K562 (cell line): ENCODE measurements around the gene NARF. TPM values are rescaled to one million over a fixed set of nuclear protein-coding genes. Genes with fewer than 3 reads are reported as not detected.

Experiments used
- CHD4 ChIP-seq: fragments of 200-600 bp; sonication (generic); IDR thresholded peaks from 3 replicates; pipeline ENCODE4 v1.6.1; 2012; ENCODE audit warnings: low read depth, mild to moderate bottlenecking, mixed read lengths, low read length, inconsistent platforms; ENCODE audit not compliant: insufficient read depth, insufficient replicate concordance, poor library complexity, severe bottlenecking
- COPS2 ChIP-seq: fragments of 450-650 bp; conservative IDR thresholded peaks from 2 replicates; pipeline ENCODE4 v1.6.1; 2016; ENCODE audit warnings: mild to moderate bottlenecking, moderate library complexity
- CREB1 ChIP-seq, 2 experiments: sonication (generic) in 1 of 2; formaldehyde crosslinking in 1 of 2; IDR thresholded peaks; 2 replicates each; pipeline versions ENCODE4 v1.6.1 to v1.8.0; 2012 to 2022; ENCODE audit warnings: inconsistent platforms in 1 of 2, mild to moderate bottlenecking in 1 of 2, missing genetic modification reagents in 1 of 2, moderate library complexity in 1 of 2
- DEAF1 ChIP-seq: fragments of 450-650 bp; formaldehyde crosslinking; IDR thresholded peaks from 2 replicates; pipeline ENCODE4 v1.4.0; 2020; ENCODE audit warnings: mild to moderate bottlenecking, moderate library complexity
- E2F6 ChIP-seq, 2 experiments: IDR thresholded peaks; 2 replicates each; pipeline ENCODE4 v1.6.1; 2011; ENCODE audit warnings: borderline replicate concordance in 1 of 2, control low read depth in 1 of 2, low read depth in 1 of 2, low read length in 1 of 2, mild to moderate bottlenecking in 1 of 2, mixed read lengths in 1 of 2, moderate library complexity in 1 of 2; ENCODE audit not compliant: insufficient read depth in 1 of 2, insufficient read length in 1 of 2, poor library complexity in 1 of 2, severe bottlenecking in 1 of 2; ENCODE audit errors: extremely low read depth in 1 of 2
- EGR1 ChIP-seq: fragments of 450-650 bp; conservative IDR thresholded peaks from 2 replicates; pipeline ENCODE4 v1.6.1; 2017; ENCODE audit warnings: mild to moderate bottlenecking
- ELK3 ChIP-seq: fragments of 450-650 bp; formaldehyde crosslinking; IDR thresholded peaks from 2 replicates; pipeline ENCODE4 v1.4.0; 2020; ENCODE audit warnings: mild to moderate bottlenecking
- EP400 ChIP-seq: fragments of 450-650 bp; IDR thresholded peaks from 2 replicates; pipeline ENCODE4 v1.6.1; 2017; ENCODE audit warnings: antibody characterized with exemption, mild to moderate bottlenecking, moderate library complexity
- KLF16 ChIP-seq: IDR thresholded peaks from 2 replicates; pipeline ENCODE4 v1.6.1; 2016; ENCODE audit warnings: antibody characterized with exemption
- MYBL2 ChIP-seq, 2 experiments: fragments of 450-650 bp in 1 of 2; sonication (generic) in 1 of 2; formaldehyde crosslinking in 1 of 2; IDR thresholded peaks; 2 replicates each; pipeline versions ENCODE4 v1.6.1 to v1.8.1; 2017 to 2022; ENCODE audit warnings: borderline replicate concordance in 1 of 2, inconsistent platforms in 1 of 2, low read depth in 1 of 2, mild to moderate bottlenecking in 1 of 2, missing genetic modification reagents in 1 of 2, moderate library complexity in 1 of 2
- NFIX ChIP-seq: fragments of 250-450 bp; sonication (Bioruptor Pico); IDR thresholded peaks from 2 replicates; pipeline ENCODE4 v1.4.0; 2020; ENCODE audit warnings: low read depth, mild to moderate bottlenecking, moderate library complexity
- NKRF ChIP-seq: fragments of 450-650 bp; IDR thresholded peaks from 2 replicates; pipeline ENCODE4 v1.6.1; 2016; ENCODE audit warnings: borderline replicate concordance
- NR2C2 ChIP-seq, 2 experiments: fragments of 200-800 bp in 1 of 2; sonication (Bioruptor generic) in 1 of 2; sonication (generic) in 1 of 2; formaldehyde crosslinking in 1 of 2; IDR thresholded peaks; 2 replicates each; pipeline versions ENCODE4 v1.6.1 to v1.8.0; 2016 to 2022; ENCODE audit warnings: mild to moderate bottlenecking in 1 of 2, missing compliant biosample characterization in 1 of 2, missing genetic modification characterization in 1 of 2, missing genetic modification reagents in 1 of 2
- RFX5 ChIP-seq: IDR thresholded peaks from 2 replicates; pipeline ENCODE4 v1.6.1; 2011; ENCODE audit warnings: low read depth, mild to moderate bottlenecking, improper control_type of control experiment, low read length
- SIRT6 ChIP-seq: IDR thresholded peaks from one replicate; pipeline ENCODE4 v1.6.1; 2012; ENCODE audit warnings: low read depth, mild to moderate bottlenecking, control low read depth, inconsistent platforms, low read length, moderate library complexity
- SOX6 ChIP-seq: fragments of 450-650 bp; IDR thresholded peaks from 2 replicates; pipeline ENCODE4 v1.6.1; 2014; ENCODE audit warnings: mild to moderate bottlenecking
- ZNF165 ChIP-seq: fragments of 250-450 bp; sonication (Bioruptor Pico); IDR thresholded peaks from 2 replicates; pipeline ENCODE4 v1.4.0; 2020; ENCODE audit warnings: borderline replicate concordance
- ZNF212 ChIP-seq: fragments of 450-650 bp; formaldehyde crosslinking; IDR thresholded peaks from 2 replicates; pipeline ENCODE4 v1.4.0; 2020; ENCODE audit warnings: mild to moderate bottlenecking
- ZNF347 ChIP-seq: fragments of 450-650 bp; formaldehyde crosslinking; IDR thresholded peaks from 2 replicates; pipeline ENCODE4 v1.4.0; 2020; ENCODE audit warnings: low read depth, mild to moderate bottlenecking, moderate library complexity
- polyA plus RNA-seq, 8 experiments: library from polyadenylated mRNA; depleted of rRNA in 4 of 8; stranded (reverse) in 5 of 8; unstranded in 3 of 8; fragments of >200 nt; fragmentation: Nextera tagmentation in 2 of 8; fragmentation: Illumina TruSeq in 1 of 8; extraction: Ambion mirVana in 2 of 8; extraction: Trizol in 1 of 8; gene quantifications; 2 replicates each; pipeline versions ENCODE4 v1.2.1 to v1.2.3, GENCODE V29; 2011 to 2014; ENCODE audit warnings: inconsistent platforms in 1 of 8, missing spikeins in 1 of 8
- total RNA-seq, 7 experiments: library from RNA; depleted of rRNA in 6 of 7; stranded (reverse); fragments of >200 nt in 6 of 7; fragmentation: Illumina TruSeq in 2 of 7; extraction: Trizol in 2 of 7; gene quantifications; 2 replicates each; pipeline versions ENCODE4 v1.2.1 to v1.2.3, GENCODE V29; 2011 to 2021; ENCODE audit warnings: low replicate concordance in 1 of 7

The NARF gene
- total and polyA plus RNA-seq, 9 of the 15 experiments (the other 6 are each of a cell fraction or from before 2014, with no cell fraction given): 60.4 to 423 (median 132) TPM

GRCh38 chr17:82496529-82497434 is 38.2 kb downstream of the NARF start (continued):
- TF ChIP-seq E2F6 (IDR thresholded peaks at IDR 0.05; ENCODE audit: borderline replicate concordance in 1 of 2, extremely low read depth in 1 of 2, insufficient read depth in 1 of 2, insufficient read length in 1 of 2, low read depth in 1 of 2, low read length in 1 of 2, poor library complexity in 1 of 2, severe bottlenecking in 1 of 2) (peak; percentile 98 to 99), ZNF165 (CRISPR knock-in tag) (no peak), KLF16 (no peak), EP400 (peak; percentile 66; the same call in 1 of the 2 replicates), RFX5 (no peak), CREB1 (IDR thresholded peaks at IDR 0.05) (0 out of 2 replicates have a peak, but pooled peaks have one; percentile 13), CREB1 (CRISPR knock-in tag; IDR thresholded peaks at IDR 0.05) (peak; percentile 83), ELK3 (CRISPR knock-in tag) (no peak), DEAF1 (CRISPR knock-in tag) (no peak), MYBL2 (IDR thresholded peaks at IDR 0.05; ENCODE audit: low read depth) (no peak; the same call in 1 of the 2 replicates), MYBL2 (CRISPR knock-in tag; IDR thresholded peaks at IDR 0.05; ENCODE audit: borderline replicate concordance) (no peak), CHD4 (no peak), COPS2 (no peak), NKRF (peak; percentile 20; the same call in 1 of the 2 replicates), ZNF212 (CRISPR knock-in tag) (no peak; the same call in 1 of the 2 replicates), ZNF347 (CRISPR knock-in tag) (no peak), EGR1 (peak; percentile 79), SIRT6 (no peak), SOX6 (no peak), NR2C2 (CRISPR knock-in tag; IDR thresholded peaks at IDR 0.05) (peak; percentile 72), NR2C2 (tag; IDR thresholded peaks at IDR 0.05) (peak; percentile 62; the same call in 1 of the 2 replicates), NFIX (CRISPR knock-in tag) (no peak)
